H1 (cell line): ENCODE data around the gene HEPHL1.

ENCODE experiments used
- CBX8 ChIP-seq: fragments of 300-800, 300-1000 bp; sonication (generic); IDR thresholded peaks from 2 replicates; pipeline ENCODE4 v1.7.1; 2016; ENCODE audit warnings: low read depth, low read length, borderline replicate concordance
- CHD1 ChIP-seq: IDR thresholded peaks from 2 replicates; pipeline ENCODE4 v1.6.1; 2012; ENCODE audit warnings: low read depth, low read length, improper control_type of control experiment
- CHD7 ChIP-seq: fragments of 300-600 bp; sonication (generic); IDR thresholded peaks from 2 replicates; pipeline ENCODE4 v1.7.1; 2012; ENCODE audit warnings: low read length, moderate library complexity, mild to moderate bottlenecking, inconsistent platforms; ENCODE audit not compliant: insufficient replicate concordance
- KDM4A ChIP-seq: IDR thresholded peaks from one replicate; pipeline ENCODE4 v1.7.1; 2012; ENCODE audit warnings: low read depth, mild to moderate bottlenecking, moderate library complexity, low read length, inconsistent platforms; ENCODE audit not compliant: severe bottlenecking
- NRF1 ChIP-seq: IDR thresholded peaks from 2 replicates; pipeline ENCODE4 v1.6.1; 2011; ENCODE audit warnings: mild to moderate bottlenecking, low read depth, low read length, improper control_type of control experiment
- POLR2A ChIP-seq, 2 experiments: IDR thresholded peaks; 1 replicate in 1 of 2; 2 replicates in 1 of 2; pipeline ENCODE4 v1.6.1; 2011; ENCODE audit warnings: low read depth in 2 of 2, low read length in 2 of 2, mild to moderate bottlenecking in 2 of 2; ENCODE audit errors: control extremely low read depth in 1 of 2
- POLR2AphosphoS5 ChIP-seq: IDR thresholded peaks from 2 replicates; pipeline ENCODE4 v1.6.1; 2011; ENCODE audit warnings: low read depth, low read length
- RNF2 ChIP-seq: fragments of 200-900, 300-1000 bp; sonication (generic); IDR thresholded peaks from 2 replicates; pipeline ENCODE4 v1.7.1; 2016; ENCODE audit warnings: borderline replicate concordance, low read depth, mild to moderate bottlenecking, antibody characterized with exemption, low read length; ENCODE audit not compliant: poor library complexity, severe bottlenecking; ENCODE audit errors: missing control alignments
- TAF1 ChIP-seq: IDR thresholded peaks from 2 replicates; pipeline ENCODE4 v1.6.1; 2011; ENCODE audit warnings: mild to moderate bottlenecking, low read depth, low read length

- TF ChIP-seq RNF2 (no peak), CBX8 (no peak), TAF1 (no peak), KDM4A (no peak), POLR2AphosphoS5 (no peak), NRF1 (no peak), CHD1 (no peak), CHD7 (no peak), POLR2A (IDR thresholded peaks at IDR 0.05; ENCODE audit: control extremely low read depth in 1 of 2, low read depth in 2 of 2, low read length in 2 of 2) (no peak)
Observed at GRCh38 chr11:94010136-94010535, 11.0 kb upstream of the HEPHL1 start.
